ENCODE data around the gene COLEC11. TPM values are rescaled to one million over a fixed set of nuclear protein-coding genes. Genes with fewer than 3 reads are reported as not detected.

COLEC11 gene
- total RNA-seq, 3 donors from 2014 or later (not counting 1 experiment from before 2014, with no cell fraction given) = 0.61 TPM; not detected in 2

- Mint-ChIP-seq H3K27me3 (ENCODE audit: low read depth in 2 of 2) (peaks cover 0 to 3% of the 10 kb centered on the region in 2 donors), H3K4me3 (no peak overlapping the region), H3K27ac (no peak overlapping the region), H3K36me3 (no peaks in the 10 kb centered on the region), H3K4me1 (no peaks in the 10 kb centered on the region), H3K9me3 (no peaks in the 10 kb centered on the region)
- Histone ChIP-seq H3K9me3 (ENCODE audit: control insufficient read depth, insufficient read depth, low read length) (no peaks in the 10 kb centered on the region), H3K27me3 (ENCODE audit: control insufficient read depth, insufficient read depth, low read length) (no peaks in the 10 kb centered on the region), H3K4me1 (ENCODE audit: control insufficient read depth, insufficient read depth, low read length) (no peaks in the 10 kb centered on the region), H3K27ac (ENCODE audit: low read length) (no peak overlapping the region), H3K36me3 (ENCODE audit: control insufficient read depth, insufficient read depth, low read length) (no peaks in the 10 kb centered on the region), H3K4me3 (ENCODE audit: low read length) (no peak overlapping the region)
- intact Hi-C loops (cut with micrococcal nuclease) = no loop called here
- peak in 1 of 3 donors; percentile 50 for ATAC-seq
- TF ChIP-seq, protein P1, sequence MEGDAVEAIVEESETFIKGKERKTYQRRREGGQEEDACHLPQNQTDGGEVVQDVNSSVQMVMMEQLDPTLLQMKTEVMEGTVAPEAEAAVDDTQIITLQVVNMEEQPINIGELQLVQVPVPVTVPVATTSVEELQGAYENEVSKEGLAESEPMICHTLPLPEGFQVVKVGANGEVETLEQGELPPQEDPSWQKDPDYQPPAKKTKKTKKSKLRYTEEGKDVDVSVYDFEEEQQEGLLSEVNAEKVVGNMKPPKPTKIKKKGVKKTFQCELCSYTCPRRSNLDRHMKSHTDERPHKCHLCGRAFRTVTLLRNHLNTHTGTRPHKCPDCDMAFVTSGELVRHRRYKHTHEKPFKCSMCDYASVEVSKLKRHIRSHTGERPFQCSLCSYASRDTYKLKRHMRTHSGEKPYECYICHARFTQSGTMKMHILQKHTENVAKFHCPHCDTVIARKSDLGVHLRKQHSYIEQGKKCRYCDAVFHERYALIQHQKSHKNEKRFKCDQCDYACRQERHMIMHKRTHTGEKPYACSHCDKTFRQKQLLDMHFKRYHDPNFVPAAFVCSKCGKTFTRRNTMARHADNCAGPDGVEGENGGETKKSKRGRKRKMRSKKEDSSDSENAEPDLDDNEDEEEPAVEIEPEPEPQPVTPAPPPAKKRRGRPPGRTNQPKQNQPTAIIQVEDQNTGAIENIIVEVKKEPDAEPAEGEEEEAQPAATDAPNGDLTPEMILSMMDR (IDR thresholded peaks at IDR 0.05) = no peak
- no peak for DNase-seq
- 64% methylated on average over 6 of the region's 6 CpGs for WGBS (ENCODE audit: insufficient coverage)
Observed at GRCh38 chr2:3595985-3596384, 1.1 kb downstream of the COLEC11 start.

- TF ChIP-seq, protein P1 (IDR thresholded peaks at IDR 0.05) = no peak
- ATAC-seq = no peak
- Mint-ChIP-seq H3K9me3 (no peaks in the 10 kb centered on the region), H3K36me3 (no peaks in the 10 kb centered on the region), H3K27ac (no peak overlapping the region), H3K4me1 (no peaks in the 10 kb centered on the region), H3K27me3 (ENCODE audit: low read depth in 2 of 2) (peaks cover 0 to 3% of the 10 kb centered on the region in 2 donors), H3K4me3 (no peak overlapping the region)
- H3K27ac ChIP-seq (ENCODE audit: low read length) = no peak overlapping the region
- no peak overlapping the region for H3K4me3 ChIP-seq (ENCODE audit: low read length)
- H3K27me3 ChIP-seq (ENCODE audit: control insufficient read depth, insufficient read depth, low read length) = no peaks in the 10 kb centered on the region
- 92% methylated on average over 16 of the region's 16 CpGs for WGBS (ENCODE audit: insufficient coverage)
- DNase-seq = no peak
- no peaks in the 10 kb centered on the region for H3K4me1 ChIP-seq (ENCODE audit: control insufficient read depth, insufficient read depth, low read length)
- no peaks in the 10 kb centered on the region for H3K36me3 ChIP-seq (ENCODE audit: control insufficient read depth, insufficient read depth, low read length)
- intact Hi-C loops (cut with micrococcal nuclease) = no loop called here
- H3K9me3 ChIP-seq (ENCODE audit: control insufficient read depth, insufficient read depth, low read length) = no peaks in the 10 kb centered on the region
Observed at GRCh38 chr2:3596901-3597417, 2.0 kb downstream of the COLEC11 start.

- DNase-seq (peak in 1 of 2 donors; percentile 33), ATAC-seq (no peak)
- no peaks in the 10 kb centered on the region for H3K9me3 ChIP-seq (ENCODE audit: control insufficient read depth, insufficient read depth, low read length)
- Mint-ChIP-seq H3K36me3 (no peaks in the 10 kb centered on the region), H3K9me3 (no peaks in the 10 kb centered on the region), H3K4me3 (no peak overlapping the region), H3K4me1 (no peaks in the 10 kb centered on the region), H3K27me3 (ENCODE audit: low read depth in 2 of 2) (peaks cover 0 to 3% of the 10 kb centered on the region in 2 donors), H3K27ac (no peak overlapping the region)
- 67% methylated on average over 3 of the region's 6 CpGs for WGBS (ENCODE audit: insufficient coverage)
- intact Hi-C loops (cut with micrococcal nuclease) = no loop called here
- no peaks in the 10 kb centered on the region for H3K27me3 ChIP-seq (ENCODE audit: control insufficient read depth, insufficient read depth, low read length)
- TF ChIP-seq, protein P1 (IDR thresholded peaks at IDR 0.05) = no peak
- no peaks in the 10 kb centered on the region for H3K36me3 ChIP-seq (ENCODE audit: control insufficient read depth, insufficient read depth, low read length)
- no peaks in the 10 kb centered on the region for H3K4me1 ChIP-seq (ENCODE audit: control insufficient read depth, insufficient read depth, low read length)
- H3K27ac ChIP-seq (ENCODE audit: low read length) = no peak overlapping the region
- no peak overlapping the region for H3K4me3 ChIP-seq (ENCODE audit: low read length)
Observed at GRCh38 chr2:3597567-3597966, 2.7 kb downstream of the COLEC11 start.

All from natural killer cell (primary cell).